ENCODE results near the gene ANAPC4.

ANAPC4 gene

GRCh38 chr4:25430630-25431029 is 53.6 kb downstream of the ANAPC4 start:
- H3K9me2 ChIP-seq (replicated peaks; ENCODE audit: control insufficient read depth, low read length), result no peaks in the 10 kb centered on the region
- H3K79me2 ChIP-seq (ENCODE audit: control insufficient read depth, low read length), result no peaks in the 10 kb centered on the region
- no peak overlapping the region for H3K27ac ChIP-seq (ENCODE audit: low read depth, low read length)
- H3K4me2 ChIP-seq (ENCODE audit: low read length), result no peak overlapping the region
- no peaks in the 10 kb centered on the region for H3K36me3 ChIP-seq (ENCODE audit: control insufficient read depth, low read length)
- no peaks in the 10 kb centered on the region for H4K20me1 ChIP-seq (ENCODE audit: control insufficient read depth, insufficient read depth, low read depth, low read length)
- no peak for TF ChIP-seq CTCF (IDR thresholded peaks at IDR 0.05; ENCODE audit: low read depth, low read length, poor library complexity, severe bottlenecking)
- no peak for TF ChIP-seq EZH2phosphoT487 (IDR thresholded peaks at IDR 0.05; ENCODE audit: borderline replicate concordance, low read length)
- H3K4me1 ChIP-seq (ENCODE audit: control insufficient read depth, low read length), result peaks cover 7% of the 10 kb centered on the region
- no peaks in the 10 kb centered on the region for H3K27me3 ChIP-seq (ENCODE audit: control insufficient read depth, low read length)
- no peaks in the 10 kb centered on the region for H3F3A ChIP-seq (ENCODE audit: control insufficient read depth, insufficient read depth)
- H3K9me3 ChIP-seq (ENCODE audit: control insufficient read depth, insufficient read depth, low read length), result no peaks in the 10 kb centered on the region
- H3K4me3 ChIP-seq (ENCODE audit: low read length), result no peak overlapping the region

- TF ChIP-seq CTCF (IDR thresholded peaks at IDR 0.05; ENCODE audit: low read depth, low read length, poor library complexity, severe bottlenecking) (no peak), EZH2phosphoT487 (IDR thresholded peaks at IDR 0.05; ENCODE audit: borderline replicate concordance, low read length) (no peak)
- Histone ChIP-seq H3K4me1 (ENCODE audit: control insufficient read depth, low read length) (no peaks in the 10 kb centered on the region), H3K9me2 (replicated peaks; ENCODE audit: control insufficient read depth, low read length) (no peaks in the 10 kb centered on the region), H4K20me1 (ENCODE audit: control insufficient read depth, insufficient read depth, low read depth, low read length) (no peaks in the 10 kb centered on the region), H3K27ac (ENCODE audit: low read depth, low read length) (no peak overlapping the region), H3K79me2 (ENCODE audit: control insufficient read depth, low read length) (no peaks in the 10 kb centered on the region), H3K27me3 (ENCODE audit: control insufficient read depth, low read length) (no peaks in the 10 kb centered on the region), H3F3A (ENCODE audit: control insufficient read depth, insufficient read depth) (no peaks in the 10 kb centered on the region), H3K4me2 (ENCODE audit: low read length) (no peak overlapping the region), H3K36me3 (ENCODE audit: control insufficient read depth, low read length) (no peaks in the 10 kb centered on the region), H3K4me3 (ENCODE audit: low read length) (no peak overlapping the region), H3K9me3 (ENCODE audit: control insufficient read depth, insufficient read depth, low read length) (no peaks in the 10 kb centered on the region)
Observed at GRCh38 chr4:25433966-25434827, 57.1 kb downstream of the ANAPC4 start.

- no peak overlapping the region for H3K4me3 ChIP-seq (ENCODE audit: low read length)
- no peak overlapping the region for H3K27ac ChIP-seq (ENCODE audit: low read depth, low read length)
- no peaks in the 10 kb centered on the region for H3F3A ChIP-seq (ENCODE audit: control insufficient read depth, insufficient read depth)
- H3K4me2 ChIP-seq (ENCODE audit: low read length), result no peak overlapping the region
- H3K79me2 ChIP-seq (ENCODE audit: control insufficient read depth, low read length), result no peaks in the 10 kb centered on the region
- H3K4me1 ChIP-seq (ENCODE audit: control insufficient read depth, low read length), result no peaks in the 10 kb centered on the region
- no peaks in the 10 kb centered on the region for H3K9me3 ChIP-seq (ENCODE audit: control insufficient read depth, insufficient read depth, low read length)
- H3K9me2 ChIP-seq (replicated peaks; ENCODE audit: control insufficient read depth, low read length), result no peaks in the 10 kb centered on the region
- no peaks in the 10 kb centered on the region for H3K36me3 ChIP-seq (ENCODE audit: control insufficient read depth, low read length)
- TF ChIP-seq CTCF (IDR thresholded peaks at IDR 0.05; ENCODE audit: low read depth, low read length, poor library complexity, severe bottlenecking), result no peak
- TF ChIP-seq EZH2phosphoT487 (IDR thresholded peaks at IDR 0.05; ENCODE audit: borderline replicate concordance, low read length), result no peak
- no peaks in the 10 kb centered on the region for H4K20me1 ChIP-seq (ENCODE audit: control insufficient read depth, insufficient read depth, low read depth, low read length)
- no peaks in the 10 kb centered on the region for H3K27me3 ChIP-seq (ENCODE audit: control insufficient read depth, low read length)
Observed at GRCh38 chr4:25437926-25438325, 60.9 kb downstream of the ANAPC4 start.

Data from DOHH2 (cell line).